ENCODE measurements around the gene RHBDD2.
A peak's percentile ranks its signal among the peaks of the same experiment; 100 is the strongest.

GRCh38 chr7:75914655-75915415 is 36.0 kb downstream of the RHBDD2 start, which contains the start of gene POR:
- TF ChIP-seq CTCF (IDR thresholded peaks at IDR 0.05) (peak in 5 of 6 experiments; percentile 26 to 55 (median 38)), POLR2A (IDR thresholded peaks at IDR 0.05) (peak in 3 of 4 donors; percentile 79 to 99 (median 99))
